ENCODE results near the gene RANBP10. TPM values are rescaled to one million over a fixed set of nuclear protein-coding genes. Genes with fewer than 3 reads are reported as not detected.
"Not testable (repeated sequence)": the region's sequence is repeated elsewhere in the genome, so short reads cannot be mapped to it uniquely, and the experiment has no call there.

RANBP10 gene
- polyA plus RNA-seq, 2 donors: 8.4 to 10.2 TPM

GRCh38 chr16:67699265-67699664, 107.1 kb downstream of the RANBP10 start:
- no peaks in the 10 kb centered on the region for H3K27me3 ChIP-seq (ENCODE audit: control insufficient read depth in 1 of 2, insufficient read depth in 2 of 2, low read length in 2 of 2)
- no peaks in the 10 kb centered on the region for H3K9me3 ChIP-seq (ENCODE audit: control insufficient read depth in 2 of 2, insufficient read depth in 1 of 2, low read depth in 1 of 2, low read length in 1 of 2)
- no peak overlapping the region for H3K4me3 ChIP-seq (ENCODE audit: low read depth in 1 of 2, low read length in 2 of 2)
- H3K27ac ChIP-seq (ENCODE audit: low read depth in 2 of 2, low read length in 1 of 2): no peak overlapping the region
- no peaks in the 10 kb centered on the region for H3K36me3 ChIP-seq (ENCODE audit: control insufficient read depth in 2 of 2, insufficient read depth in 2 of 2, low read length in 1 of 2)
- no peaks in the 10 kb centered on the region for H3K4me1 ChIP-seq (ENCODE audit: control insufficient read depth in 2 of 2, insufficient read depth in 2 of 2, low read length in 1 of 2)
- WGBS, 2 donors: 96 to 98% methylated on average over 7 of the region's 7 CpGs

GRCh38 chr16:67697422-67698185, 108.8 kb downstream of the RANBP10 start:
- 74% methylated on average over 4 of the region's 4 CpGs for WGBS, 2 donors
- Histone ChIP-seq H3K27me3 (ENCODE audit: control insufficient read depth in 1 of 2, insufficient read depth in 2 of 2, low read length in 2 of 2) (no peaks in the 10 kb centered on the region), H3K9me3 (ENCODE audit: control insufficient read depth in 2 of 2, insufficient read depth in 1 of 2, low read depth in 1 of 2, low read length in 1 of 2) (no peaks in the 10 kb centered on the region), H3K36me3 (ENCODE audit: control insufficient read depth in 2 of 2, insufficient read depth in 2 of 2, low read length in 1 of 2) (no peaks in the 10 kb centered on the region), H3K4me1 (ENCODE audit: control insufficient read depth in 2 of 2, insufficient read depth in 2 of 2, low read length in 1 of 2) (no peaks in the 10 kb centered on the region), H3K27ac (ENCODE audit: low read depth in 2 of 2, low read length in 1 of 2) (peak overlapping the region; percentile 38 to 91), H3K4me3 (ENCODE audit: low read depth in 1 of 2, low read length in 2 of 2) (no peak overlapping the region)

- H3K4me1 ChIP-seq (ENCODE audit: control insufficient read depth in 2 of 2, insufficient read depth in 2 of 2, low read length in 1 of 2): no peaks in the 10 kb centered on the region
- no peaks in the 10 kb centered on the region for H3K27me3 ChIP-seq (ENCODE audit: control insufficient read depth in 1 of 2, insufficient read depth in 2 of 2, low read length in 2 of 2)
- no peak overlapping the region for H3K27ac ChIP-seq (ENCODE audit: low read depth in 2 of 2, low read length in 1 of 2)
- no peak overlapping the region for H3K4me3 ChIP-seq (ENCODE audit: low read depth in 1 of 2, low read length in 2 of 2)
- H3K36me3 ChIP-seq (ENCODE audit: control insufficient read depth in 2 of 2, insufficient read depth in 2 of 2, low read length in 1 of 2): no peaks in the 10 kb centered on the region
- whole genome bisulfite sequencing, 2 donors: 54 to 74% methylated on average over 2 of the region's 2 CpGs
- no peaks in the 10 kb centered on the region for H3K9me3 ChIP-seq (ENCODE audit: control insufficient read depth in 2 of 2, insufficient read depth in 1 of 2, low read depth in 1 of 2, low read length in 1 of 2)
Observed at GRCh38 chr16:67694611-67695010, 111.7 kb downstream of the RANBP10 start.

GRCh38 chr16:67693517-67694285, 112.7 kb downstream of the RANBP10 start:
- H3K36me3 ChIP-seq (ENCODE audit: control insufficient read depth in 2 of 2, insufficient read depth in 2 of 2, low read length in 1 of 2); H3K27ac ChIP-seq (ENCODE audit: low read depth in 2 of 2, low read length in 1 of 2); H3K9me3 ChIP-seq (ENCODE audit: control insufficient read depth in 2 of 2, insufficient read depth in 1 of 2, low read depth in 1 of 2, low read length in 1 of 2); H3K27me3 ChIP-seq (ENCODE audit: control insufficient read depth in 1 of 2, insufficient read depth in 2 of 2, low read length in 2 of 2); H3K4me3 ChIP-seq (ENCODE audit: low read depth in 1 of 2, low read length in 2 of 2); H3K4me1 ChIP-seq (ENCODE audit: control insufficient read depth in 2 of 2, insufficient read depth in 2 of 2, low read length in 1 of 2): not testable (repeated sequence)
- 92 to 94% methylated on average over 8 of the region's 8 CpGs for WGBS, 2 donors

- H3K9me3 ChIP-seq (ENCODE audit: control insufficient read depth in 2 of 2, insufficient read depth in 1 of 2, low read depth in 1 of 2, low read length in 1 of 2): no peaks in the 10 kb centered on the region
- no peak overlapping the region for H3K4me3 ChIP-seq (ENCODE audit: low read depth in 1 of 2, low read length in 2 of 2)
- WGBS, 2 donors: 76 to 81% methylated on average over 17 of the region's 17 CpGs
- peak overlapping the region; percentile 54 to 84 for H3K27ac ChIP-seq (ENCODE audit: low read depth in 2 of 2, low read length in 1 of 2)
- peaks cover 0 to 5% of the 10 kb centered on the region in 2 donors for H3K4me1 ChIP-seq (ENCODE audit: control insufficient read depth in 2 of 2, insufficient read depth in 2 of 2, low read length in 1 of 2)
- H3K36me3 ChIP-seq (ENCODE audit: control insufficient read depth in 2 of 2, insufficient read depth in 2 of 2, low read length in 1 of 2): peaks cover 0 to 4% of the 10 kb centered on the region in 2 donors
- no peaks in the 10 kb centered on the region for H3K27me3 ChIP-seq (ENCODE audit: control insufficient read depth in 1 of 2, insufficient read depth in 2 of 2, low read length in 2 of 2)
Observed at GRCh38 chr16:67685388-67686112, 120.8 kb downstream of the RANBP10 start.

GRCh38 chr16:67683767-67684166, 122.6 kb downstream of the RANBP10 start:
- H3K27me3 ChIP-seq (ENCODE audit: control insufficient read depth in 1 of 2, insufficient read depth in 2 of 2, low read length in 2 of 2): no peaks in the 10 kb centered on the region
- H3K4me1 ChIP-seq (ENCODE audit: control insufficient read depth in 2 of 2, insufficient read depth in 2 of 2, low read length in 1 of 2): peaks cover 0 to 5% of the 10 kb centered on the region in 2 donors
- peaks cover 0 to 4% of the 10 kb centered on the region in 2 donors for H3K36me3 ChIP-seq (ENCODE audit: control insufficient read depth in 2 of 2, insufficient read depth in 2 of 2, low read length in 1 of 2)
- H3K9me3 ChIP-seq (ENCODE audit: control insufficient read depth in 2 of 2, insufficient read depth in 1 of 2, low read depth in 1 of 2, low read length in 1 of 2): no peaks in the 10 kb centered on the region
- 79 to 94% methylated on average over 4 of the region's 4 CpGs for WGBS, 2 donors
- peak overlapping the region; percentile 11 to 80 for H3K27ac ChIP-seq (ENCODE audit: low read depth in 2 of 2, low read length in 1 of 2)
- no peak overlapping the region for H3K4me3 ChIP-seq (ENCODE audit: low read depth in 1 of 2, low read length in 2 of 2)

GRCh38 chr16:67679935-67680897, 126.1 kb downstream of the RANBP10 start:
- no peaks in the 10 kb centered on the region for H3K9me3 ChIP-seq (ENCODE audit: control insufficient read depth in 2 of 2, insufficient read depth in 1 of 2, low read depth in 1 of 2, low read length in 1 of 2)
- H3K27ac ChIP-seq (ENCODE audit: low read depth in 2 of 2, low read length in 1 of 2): no peak overlapping the region
- peaks cover 0 to 15% of the 10 kb centered on the region in 2 donors for H3K36me3 ChIP-seq (ENCODE audit: control insufficient read depth in 2 of 2, insufficient read depth in 2 of 2, low read length in 1 of 2)
- H3K4me1 ChIP-seq (ENCODE audit: control insufficient read depth in 2 of 2, insufficient read depth in 2 of 2, low read length in 1 of 2): peaks cover 3 to 17% of the 10 kb centered on the region in 2 donors
- WGBS, 2 donors: 94 to 95% methylated on average over 10 of the region's 10 CpGs
- H3K27me3 ChIP-seq (ENCODE audit: control insufficient read depth in 1 of 2, insufficient read depth in 2 of 2, low read length in 2 of 2): no peaks in the 10 kb centered on the region
- H3K4me3 ChIP-seq (ENCODE audit: low read depth in 1 of 2, low read length in 2 of 2): no peak overlapping the region

GRCh38 chr16:67678354-67679023, 127.9 kb downstream of the RANBP10 start:
- Histone ChIP-seq H3K27ac (ENCODE audit: low read depth in 2 of 2, low read length in 1 of 2) (no peak overlapping the region), H3K4me1 (ENCODE audit: control insufficient read depth in 2 of 2, insufficient read depth in 2 of 2, low read length in 1 of 2) (peaks cover 4 to 24% of the 10 kb centered on the region in 2 donors)

More at GRCh38 chr16:67678354-67679023, 127.9 kb downstream of the RANBP10 start:
- Histone ChIP-seq H3K27me3 (ENCODE audit: control insufficient read depth in 1 of 2, insufficient read depth in 2 of 2, low read length in 2 of 2) (no peaks in the 10 kb centered on the region), H3K4me3 (ENCODE audit: low read depth in 1 of 2, low read length in 2 of 2) (no peak overlapping the region), H3K36me3 (ENCODE audit: control insufficient read depth in 2 of 2, insufficient read depth in 2 of 2, low read length in 1 of 2) (peaks cover 0 to 16% of the 10 kb centered on the region in 2 donors), H3K9me3 (ENCODE audit: control insufficient read depth in 2 of 2, insufficient read depth in 1 of 2, low read depth in 1 of 2, low read length in 1 of 2) (no peaks in the 10 kb centered on the region)
- 77 to 84% methylated on average over 12 of the region's 12 CpGs for WGBS, 2 donors

All from esophagus (tissue), 2 donors.